Dendritic cell treated with granulocyte-macrophage colony-stimulating factor and Interleukin-4, amounts not matched to agents 40 ng/mL and 50 ng/mL, for 4 days (primary cell): Measurements from ENCODE around the gene LASP1.

ENCODE experiments used
- H3K27ac Mint-ChIP-seq: one replicate; pipeline ENCODE4 v1.8.0; 2022; ENCODE audit warnings: mild to moderate bottlenecking, mixed read lengths
- H3K27me3 Mint-ChIP-seq: one replicate; pipeline ENCODE4 v1.8.0; 2022; ENCODE audit warnings: mild to moderate bottlenecking, mixed read lengths
- H3K36me3 Mint-ChIP-seq: one replicate; pipeline ENCODE4 v1.8.0; 2022; ENCODE audit warnings: low read depth, mixed read lengths
- H3K4me1 Mint-ChIP-seq: one replicate; pipeline ENCODE4 v1.8.0; 2022; ENCODE audit warnings: low read depth, mixed read lengths
- H3K4me3 Mint-ChIP-seq: one replicate; pipeline ENCODE4 v1.8.0; 2022; ENCODE audit warnings: mild to moderate bottlenecking, moderate library complexity, mixed read lengths
- H3K9me3 Mint-ChIP-seq: one replicate; pipeline ENCODE4 v1.8.0; 2022; ENCODE audit warnings: mixed read lengths
- intact Hi-C: fragments of 100-400 bp; cut with micrococcal nuclease; formaldehyde crosslinking; loops from one replicate; pipeline ENCODE4 v1.15.0; 2022

LASP1 gene

DNA sequence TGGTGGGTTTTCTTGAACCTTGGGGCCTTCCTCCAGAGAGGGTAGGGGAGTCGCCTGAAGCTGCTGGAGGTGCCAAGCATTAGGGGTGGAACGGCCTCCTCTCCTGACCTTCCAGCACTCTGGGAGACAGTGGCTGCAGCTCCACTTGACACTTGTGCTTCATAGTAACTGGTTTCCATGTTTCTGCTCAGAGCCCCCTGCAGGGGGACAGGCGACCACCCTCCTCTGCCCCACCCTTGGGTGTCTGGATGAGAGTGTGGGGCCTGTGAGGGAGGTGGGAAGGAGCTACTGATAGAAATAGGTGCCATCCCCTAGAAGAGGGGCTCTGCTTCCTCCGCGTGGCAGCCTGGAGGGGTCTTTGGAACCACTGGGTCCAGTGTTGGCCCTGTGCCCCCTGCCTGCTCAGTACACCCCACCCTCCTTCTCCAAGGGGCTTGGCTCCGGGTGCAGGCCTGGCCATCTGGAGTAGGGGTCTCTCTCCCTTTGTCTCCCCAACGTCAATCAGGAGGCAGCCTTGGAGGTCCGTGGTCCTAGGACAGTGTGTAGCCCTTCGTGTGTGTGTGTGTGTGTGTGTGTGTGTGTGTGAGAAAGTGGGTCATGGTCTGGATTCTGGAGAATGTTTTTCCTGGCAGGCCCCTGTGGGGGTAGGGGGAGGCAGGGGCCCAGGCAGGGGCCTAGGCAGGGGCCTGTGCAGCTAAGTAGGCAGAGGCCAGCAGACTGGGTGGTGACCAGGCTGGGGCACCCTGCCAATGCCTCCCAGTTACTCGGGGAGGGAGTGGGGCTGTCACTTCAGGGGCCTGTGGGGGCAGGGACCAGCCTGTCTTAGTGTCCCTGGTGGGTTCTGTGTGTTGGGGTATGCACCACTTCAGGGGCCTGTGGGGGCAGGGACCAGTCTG, 4.9 kb downstream of the LASP1 start:
- peaks cover 83% of the 10 kb centered on the region for H3K4me1 Mint-ChIP-seq
- H3K36me3 Mint-ChIP-seq, result peaks cover 96% of the 10 kb centered on the region
- H3K27me3 Mint-ChIP-seq, result no peaks in the 10 kb centered on the region
- intact Hi-C loops, result no loop called here
- H3K4me3 Mint-ChIP-seq, result no peak overlapping the region
- H3K9me3 Mint-ChIP-seq, result no peaks in the 10 kb centered on the region
- H3K27ac Mint-ChIP-seq, result peak overlapping the region; percentile 97

- Mint-ChIP-seq H3K27me3 (no peaks in the 10 kb centered on the region), H3K4me3 (no peak overlapping the region), H3K9me3 (no peaks in the 10 kb centered on the region), H3K36me3 (peaks cover 96% of the 10 kb centered on the region), H3K4me1 (peaks cover 91% of the 10 kb centered on the region), H3K27ac (peak overlapping the region; percentile 97)
- intact Hi-C loops, result no loop called here
Observed at GRCh38 chr17:38875477-38876075, 5.7 kb downstream of the LASP1 start.

- Mint-ChIP-seq H3K4me3 (no peak overlapping the region), H3K4me1 (peaks cover 93% of the 10 kb centered on the region), H3K27me3 (no peaks in the 10 kb centered on the region), H3K9me3 (no peaks in the 10 kb centered on the region), H3K27ac (peak overlapping the region; percentile 16), H3K36me3 (peaks cover 96% of the 10 kb centered on the region)
- intact Hi-C loops, result no loop called here
Observed at GRCh38 chr17:38877130-38877851, 7.4 kb downstream of the LASP1 start.

GRCh38 chr17:38879878-38880665, 10.2 kb downstream of the LASP1 start:
- intact Hi-C loops, result no loop called here
- Mint-ChIP-seq H3K36me3 (peaks cover 96% of the 10 kb centered on the region), H3K27ac (peak overlapping the region; percentile 87)

DNA sequence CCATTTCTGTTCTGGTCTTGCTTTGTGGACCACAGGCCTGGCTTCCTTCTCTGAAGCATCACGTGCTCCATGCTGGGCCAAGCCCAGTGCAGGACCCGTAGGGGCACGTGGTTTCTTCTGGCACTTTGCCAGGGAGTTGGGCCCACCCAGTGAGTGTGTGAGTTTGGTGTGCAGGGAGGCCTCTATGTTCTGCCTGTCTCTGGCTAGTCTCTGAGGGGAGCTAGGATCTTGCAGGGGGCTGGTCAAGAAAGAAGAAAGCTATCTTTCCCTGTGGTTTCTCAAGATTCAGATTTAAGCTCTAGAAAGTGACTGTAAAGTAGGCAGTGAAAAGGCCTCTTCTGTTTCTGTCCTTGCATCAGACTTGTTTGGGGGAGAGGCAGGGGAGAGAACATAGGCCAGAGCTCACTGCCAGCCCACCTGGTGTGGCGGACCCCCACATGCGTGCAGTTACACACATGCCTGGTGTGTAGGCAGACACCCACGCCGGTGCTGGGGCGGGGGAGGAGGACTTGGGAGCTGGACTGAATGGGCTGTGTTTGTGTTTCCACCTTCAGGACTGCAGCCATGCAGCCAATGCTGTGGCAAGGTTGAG, 11.8 kb downstream of the LASP1 start:
- Mint-ChIP-seq H3K27ac (peak overlapping the region; percentile 87), H3K4me1 (peaks cover 91% of the 10 kb centered on the region), H3K4me3 (peak overlapping the region; percentile 32), H3K36me3 (peaks cover 99% of the 10 kb centered on the region), H3K9me3 (no peaks in the 10 kb centered on the region), H3K27me3 (no peaks in the 10 kb centered on the region)
- intact Hi-C loops, result no loop called here

More at GRCh38 chr17:38879878-38880665, 10.2 kb downstream of the LASP1 start:
- no peaks in the 10 kb centered on the region for H3K9me3 Mint-ChIP-seq
- peaks cover 88% of the 10 kb centered on the region for H3K4me1 Mint-ChIP-seq
- H3K4me3 Mint-ChIP-seq, result peak overlapping the region; percentile 59
- H3K27me3 Mint-ChIP-seq, result no peaks in the 10 kb centered on the region

GRCh38 chr17:38882870-38883269, 13.0 kb downstream of the LASP1 start:
- Mint-ChIP-seq H3K36me3 (peaks cover 100% of the 10 kb centered on the region), H3K4me1 (peaks cover 91% of the 10 kb centered on the region), H3K9me3 (no peaks in the 10 kb centered on the region), H3K27ac (peak overlapping the region; percentile 87), H3K27me3 (no peaks in the 10 kb centered on the region), H3K4me3 (peak overlapping the region; percentile 63)
- intact Hi-C loops, result no loop called here

GRCh38 chr17:38883592-38884526, 14.0 kb downstream of the LASP1 start:
- Mint-ChIP-seq H3K36me3 (peaks cover 100% of the 10 kb centered on the region), H3K4me1 (peaks cover 87% of the 10 kb centered on the region), H3K27ac (peak overlapping the region; percentile 87), H3K4me3 (peak overlapping the region; percentile 63), H3K9me3 (no peaks in the 10 kb centered on the region), H3K27me3 (no peaks in the 10 kb centered on the region)
- intact Hi-C loops, result no loop called here

GRCh38 chr17:38885044-38885727, 15.3 kb downstream of the LASP1 start:
- Mint-ChIP-seq H3K27me3 (no peaks in the 10 kb centered on the region), H3K4me3 (peak overlapping the region; percentile 63), H3K27ac (peak overlapping the region; percentile 87), H3K4me1 (peaks cover 89% of the 10 kb centered on the region), H3K36me3 (peaks cover 100% of the 10 kb centered on the region), H3K9me3 (no peaks in the 10 kb centered on the region)
- intact Hi-C loops, result no loop called here

- Mint-ChIP-seq H3K27ac (peak overlapping the region; percentile 87), H3K27me3 (no peaks in the 10 kb centered on the region), H3K4me3 (no peak overlapping the region), H3K4me1 (peaks cover 88% of the 10 kb centered on the region), H3K36me3 (peaks cover 100% of the 10 kb centered on the region), H3K9me3 (no peaks in the 10 kb centered on the region)
- intact Hi-C loops, result no loop called here
Observed at GRCh38 chr17:38885728-38886642, 16.1 kb downstream of the LASP1 start.

DNA sequence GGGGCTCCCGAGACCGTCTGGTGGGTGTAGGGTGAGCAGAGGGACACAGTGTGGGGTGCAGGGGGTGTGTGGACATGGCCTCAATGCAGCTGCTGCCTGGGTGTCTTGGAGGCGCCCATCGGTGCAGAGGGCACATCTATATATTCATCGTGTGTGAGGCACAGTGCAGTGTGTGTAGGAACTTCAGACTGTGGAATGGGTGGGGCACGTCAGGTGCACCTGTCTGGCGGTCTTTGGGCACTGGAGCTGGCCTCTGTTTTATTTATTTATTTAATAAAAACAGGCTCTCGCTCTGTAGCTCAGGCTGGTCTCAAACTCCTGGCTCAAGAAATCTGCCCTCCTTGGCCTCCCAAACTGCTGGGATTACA, 16.8 kb downstream of the LASP1 start:
- Mint-ChIP-seq H3K4me1 (peaks cover 86% of the 10 kb centered on the region), H3K36me3 (peaks cover 100% of the 10 kb centered on the region), H3K9me3 (no peaks in the 10 kb centered on the region), H3K4me3 (no peak overlapping the region), H3K27me3 (no peaks in the 10 kb centered on the region), H3K27ac (no peak overlapping the region)
- intact Hi-C loops, result no loop called here

GRCh38 chr17:38888842-38889241, 19.0 kb downstream of the LASP1 start:
- no peak overlapping the region for H3K27ac Mint-ChIP-seq
- H3K4me3 Mint-ChIP-seq, result no peak overlapping the region
- H3K4me1 Mint-ChIP-seq, result peaks cover 86% of the 10 kb centered on the region
- intact Hi-C loops, result no loop called here
- no peaks in the 10 kb centered on the region for H3K9me3 Mint-ChIP-seq
- H3K27me3 Mint-ChIP-seq, result no peaks in the 10 kb centered on the region
- H3K36me3 Mint-ChIP-seq, result peaks cover 100% of the 10 kb centered on the region
